Kasumi-1 (cell line): ENCODE data around the gene FITM2.
"Not testable (repeated sequence)": the region's sequence is repeated elsewhere in the genome, so short reads cannot be mapped to it uniquely, and the experiment has no call there.

Source experiments
- DNase-seq, 2 experiments: peaks; one replicate each; lab custom pipeline; 2025; lab: John Stamatoyannopoulos, UW

Gene FITM2

DNA sequence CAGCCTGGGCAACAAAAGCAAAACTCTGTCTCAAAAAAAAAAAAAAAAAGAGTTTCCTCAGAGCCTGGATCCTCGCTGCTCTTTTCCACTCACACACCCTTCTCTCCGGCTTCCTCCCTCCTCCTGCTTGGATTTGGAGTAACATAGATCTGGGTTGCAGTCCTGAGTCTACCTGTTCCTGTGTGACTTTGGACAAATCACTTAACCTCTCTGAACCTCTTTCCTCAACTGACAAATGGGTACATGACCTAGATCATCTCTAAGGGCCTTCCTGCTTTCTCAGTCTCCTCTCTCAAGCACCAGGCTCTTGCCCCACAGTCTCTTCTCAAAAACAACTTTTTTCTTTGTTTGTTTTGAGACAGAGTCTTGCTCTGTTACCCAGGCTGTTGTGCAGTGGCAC lies 20.2 kb upstream of the FITM2 start:
- no peak for DNase-seq

DNA sequence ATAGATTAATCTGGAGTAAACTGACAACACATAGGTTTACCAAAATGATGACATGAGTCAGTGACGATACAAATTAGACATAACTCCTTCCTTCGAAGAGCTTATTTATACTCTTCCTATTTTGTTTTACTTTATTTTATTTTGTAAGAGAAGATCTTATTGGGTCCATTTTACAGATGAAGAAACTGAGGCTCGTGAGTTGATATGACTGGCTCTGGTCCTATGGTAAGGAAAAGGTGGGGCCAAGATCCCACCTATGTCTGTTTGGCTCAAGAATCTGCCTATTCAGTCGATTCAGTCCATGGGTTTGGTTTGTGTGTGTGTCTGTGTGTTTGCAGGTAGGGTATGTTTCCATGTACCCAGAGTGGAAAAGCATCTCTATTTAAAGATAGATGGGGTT lies 17.4 kb upstream of the FITM2 start:
- no peak for DNase-seq

DNA sequence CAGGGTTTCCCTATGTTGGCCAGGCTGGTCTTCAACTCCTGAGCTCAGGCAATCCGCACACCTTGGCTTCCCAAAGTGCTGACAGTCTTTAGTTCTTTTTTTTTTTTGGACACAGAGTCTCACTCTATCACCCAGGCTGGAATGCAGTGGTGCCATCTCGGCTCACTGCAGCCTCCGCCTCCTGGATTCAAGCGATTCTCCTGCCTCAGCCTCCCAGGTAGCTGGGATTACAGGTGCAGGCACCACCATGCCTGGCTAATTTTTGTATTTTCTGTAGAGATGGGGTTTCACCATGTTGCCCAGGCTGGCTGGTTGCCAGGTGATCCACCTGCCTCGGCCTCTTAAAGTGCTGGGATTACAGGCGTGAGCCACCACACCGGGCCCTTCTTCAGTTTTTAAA lies 16.7 kb upstream of the FITM2 start:
- not testable (repeated sequence) for DNase-seq

DNA sequence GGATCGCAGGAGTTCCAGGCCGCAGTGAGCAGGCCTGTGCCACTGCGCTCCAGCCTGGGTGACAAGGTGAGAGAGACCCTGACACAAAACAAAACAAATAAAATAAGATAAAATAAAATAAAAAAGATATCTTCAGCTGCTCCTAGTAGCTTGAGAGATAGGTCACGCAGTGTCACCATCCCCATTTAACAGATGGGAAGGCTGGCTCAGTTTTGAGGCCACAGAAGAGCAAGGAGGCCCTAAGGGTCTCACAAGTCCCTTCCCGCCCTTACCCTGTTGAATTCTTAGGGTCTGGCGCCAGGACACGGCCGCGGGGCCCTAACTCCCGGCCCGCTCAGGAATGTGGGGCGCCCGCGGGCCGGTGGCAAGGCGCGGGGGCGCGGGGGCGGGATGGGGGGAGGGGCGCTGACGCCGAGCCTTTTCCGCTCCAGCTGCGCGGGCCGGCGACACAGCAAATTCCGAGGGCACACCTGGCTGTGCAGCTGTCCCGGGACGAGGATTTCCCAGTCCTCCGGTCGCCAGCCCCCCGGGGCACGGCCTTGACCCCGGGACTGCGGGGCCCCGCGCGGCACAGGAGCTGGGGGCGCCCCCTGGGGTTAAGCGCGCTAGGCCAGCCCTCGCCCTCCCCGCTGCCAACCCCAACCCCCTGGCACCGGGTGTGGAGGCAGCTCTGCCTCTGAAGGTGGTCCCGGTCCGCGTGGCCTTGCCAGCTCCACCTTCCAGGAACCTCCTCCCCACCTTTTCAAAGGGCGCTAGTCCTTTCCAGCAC lies 15.6 kb upstream of the FITM2 start:
- DNase-seq = no peak

DNA sequence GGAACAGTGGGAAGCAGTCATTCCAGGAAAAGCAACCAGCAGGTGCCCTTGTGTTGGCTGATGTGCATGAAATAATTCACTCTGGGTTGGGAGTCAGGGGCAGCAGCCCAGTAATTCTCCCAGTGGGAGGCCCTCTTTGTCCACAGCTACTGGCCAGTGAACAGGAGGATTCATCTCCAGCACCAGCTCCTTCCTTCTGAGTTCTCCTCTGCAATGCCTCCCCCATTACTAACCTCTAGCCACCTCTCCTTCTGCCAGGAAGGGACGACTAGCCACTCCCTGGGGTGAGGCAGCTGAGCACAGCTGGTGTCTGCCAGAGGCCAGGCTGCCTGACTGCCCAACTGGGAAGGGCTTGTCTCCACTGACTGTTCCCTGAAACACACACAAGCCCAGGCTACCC lies 13.3 kb upstream of the FITM2 start:
- no peak for DNase-seq

DNA sequence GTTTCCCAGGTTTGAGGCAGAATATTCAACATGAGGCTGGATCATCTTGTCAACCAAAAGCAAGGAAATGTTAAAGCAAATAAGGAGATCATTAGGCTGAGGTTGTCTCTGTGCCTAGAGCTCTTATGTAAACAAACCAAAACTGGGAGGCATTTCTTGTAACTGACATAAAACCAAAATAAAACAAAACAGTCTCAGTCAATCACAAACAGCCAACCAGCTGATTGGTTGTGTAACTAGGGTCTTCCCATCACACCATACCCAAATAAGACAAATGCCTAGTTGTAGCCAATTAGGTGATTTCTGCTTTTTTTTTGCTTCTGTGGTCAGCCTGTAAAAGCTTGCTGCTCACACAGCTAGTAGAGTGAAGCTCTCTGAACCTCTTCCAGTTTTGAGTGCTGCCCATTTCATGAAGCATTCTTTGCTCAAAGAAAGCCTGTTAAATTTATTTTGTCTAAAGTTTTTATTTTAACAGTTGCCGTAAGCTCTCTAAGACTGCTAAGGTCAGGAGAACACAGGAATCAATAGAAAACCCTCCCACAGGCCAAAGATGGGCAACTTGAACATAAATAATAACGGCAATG lies 8.9 kb upstream of the FITM2 start:
- DNase-seq = no peak

DNA sequence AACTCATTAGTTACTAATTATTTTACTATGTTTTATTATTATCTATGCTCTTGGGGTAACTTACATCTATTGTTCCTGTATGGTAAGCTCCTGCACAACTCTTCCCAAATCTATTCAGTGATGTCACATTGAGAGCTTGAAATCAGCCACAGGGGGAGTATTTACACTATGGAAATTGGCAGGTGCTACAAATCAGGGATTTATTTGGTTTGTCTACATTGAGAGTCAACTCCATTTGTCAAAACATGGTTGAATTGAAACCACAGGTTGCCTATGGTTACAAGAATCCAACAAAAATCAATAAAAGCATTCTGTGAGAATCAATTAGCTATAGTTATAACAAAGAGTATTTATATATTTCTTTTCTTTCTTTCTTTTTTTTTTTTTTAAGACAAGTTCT lies 3.9 kb upstream of the FITM2 start:
- DNase-seq = no peak

DNA sequence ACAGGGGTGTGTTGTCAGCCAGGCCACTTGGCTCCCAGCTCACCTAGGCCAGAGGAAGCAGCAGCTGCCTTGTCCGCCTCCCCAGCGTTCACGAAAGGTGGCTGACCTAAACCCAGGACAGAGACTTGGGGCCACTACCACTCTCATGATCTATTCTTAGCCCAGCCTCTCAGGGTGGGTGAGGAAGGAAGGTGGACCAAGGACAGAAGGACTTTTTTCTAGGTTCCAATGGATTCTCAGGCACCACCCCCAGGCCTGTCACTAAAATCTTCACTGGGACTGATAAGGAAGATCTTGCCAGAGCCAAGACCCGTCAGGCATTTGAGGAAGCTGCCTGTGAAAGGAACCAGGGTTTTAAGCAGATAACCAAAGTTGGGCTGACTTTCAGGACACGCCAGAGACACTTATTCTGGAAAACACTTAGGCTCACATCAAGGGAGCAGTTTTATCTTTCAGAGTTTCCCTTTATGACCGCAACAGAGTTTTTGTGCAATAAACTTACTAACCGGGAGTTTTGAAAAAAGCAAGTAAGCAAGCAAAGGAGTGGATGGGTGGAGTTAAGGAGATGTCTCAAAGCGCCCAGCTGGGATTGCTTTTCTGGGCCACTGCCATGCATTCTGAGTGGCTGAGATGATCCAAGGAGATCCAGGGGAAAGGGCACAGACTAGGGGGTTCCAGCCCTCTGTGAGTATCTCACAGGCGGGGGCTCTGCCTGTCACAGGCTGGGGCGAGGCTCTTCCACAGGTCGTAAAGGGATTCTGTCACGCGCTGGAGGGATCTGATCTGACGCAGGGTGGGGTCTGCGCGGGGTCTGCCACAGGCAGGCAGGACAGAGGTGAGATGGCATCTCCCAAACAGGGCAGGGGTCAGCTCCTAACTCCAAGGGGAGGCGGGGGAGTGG lies 989 bp downstream of the FITM2 start:
- peak; percentile 14 to 47 for DNase-seq

DNA sequence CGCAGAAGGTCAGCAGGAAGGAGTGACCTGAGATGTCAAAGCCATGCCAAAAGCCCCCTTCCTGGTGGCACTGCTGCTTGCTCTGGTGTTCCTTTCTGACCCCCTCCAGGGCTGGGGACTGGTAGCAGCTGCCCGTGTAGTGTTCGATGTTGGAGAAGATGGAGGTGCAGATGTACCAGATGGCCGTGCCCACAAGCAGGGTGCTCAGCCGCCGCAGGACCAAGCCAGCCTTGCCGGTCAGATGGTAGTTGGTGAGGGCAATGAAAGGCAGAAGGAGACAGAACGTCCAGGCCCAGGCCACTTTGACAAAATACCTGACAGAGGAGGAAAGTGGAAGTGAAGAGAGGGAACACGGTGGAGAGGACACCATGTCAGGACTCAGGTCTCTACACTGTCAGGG lies 4.1 kb downstream of the FITM2 start:
- no peak for DNase-seq

DNA sequence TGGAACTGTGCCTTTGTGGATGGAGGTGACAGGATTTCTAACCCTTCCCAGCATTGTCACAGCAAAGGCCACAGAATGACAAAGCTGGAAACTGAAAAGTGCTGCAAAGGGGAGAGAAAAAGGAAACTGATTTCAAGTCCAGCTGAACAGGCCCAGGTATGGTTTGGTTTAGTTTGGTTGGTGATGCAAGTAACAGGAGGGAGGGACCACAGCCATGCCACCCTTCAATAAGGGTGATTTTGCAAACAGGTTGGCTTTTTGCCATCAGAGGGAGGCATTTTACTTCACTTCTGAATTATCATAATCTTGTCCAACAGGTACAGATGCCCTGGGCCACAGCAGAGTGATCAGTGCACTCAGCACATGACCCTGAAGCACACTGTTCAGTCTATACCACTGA lies 6.6 kb downstream of the FITM2 start:
- DNase-seq = no peak

DNA sequence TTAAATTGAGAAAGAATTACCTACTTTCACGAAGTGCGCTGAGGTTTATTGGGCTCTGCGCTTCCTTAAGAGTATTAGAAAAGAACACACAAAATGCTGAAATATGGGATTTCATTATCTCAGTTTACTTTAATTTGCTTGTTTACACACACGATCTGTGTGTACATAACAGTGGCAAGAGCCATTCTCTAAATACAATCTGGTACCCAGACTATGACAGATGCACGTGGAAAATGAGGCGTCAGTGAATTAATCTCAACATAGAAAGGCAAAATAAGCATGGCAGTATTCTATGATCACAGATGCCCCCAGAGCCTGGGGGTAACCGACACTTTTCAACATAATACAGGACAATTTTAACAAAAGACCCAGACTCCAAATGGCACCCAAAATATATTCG lies 8.3 kb downstream of the FITM2 start:
- no peak for DNase-seq

DNA sequence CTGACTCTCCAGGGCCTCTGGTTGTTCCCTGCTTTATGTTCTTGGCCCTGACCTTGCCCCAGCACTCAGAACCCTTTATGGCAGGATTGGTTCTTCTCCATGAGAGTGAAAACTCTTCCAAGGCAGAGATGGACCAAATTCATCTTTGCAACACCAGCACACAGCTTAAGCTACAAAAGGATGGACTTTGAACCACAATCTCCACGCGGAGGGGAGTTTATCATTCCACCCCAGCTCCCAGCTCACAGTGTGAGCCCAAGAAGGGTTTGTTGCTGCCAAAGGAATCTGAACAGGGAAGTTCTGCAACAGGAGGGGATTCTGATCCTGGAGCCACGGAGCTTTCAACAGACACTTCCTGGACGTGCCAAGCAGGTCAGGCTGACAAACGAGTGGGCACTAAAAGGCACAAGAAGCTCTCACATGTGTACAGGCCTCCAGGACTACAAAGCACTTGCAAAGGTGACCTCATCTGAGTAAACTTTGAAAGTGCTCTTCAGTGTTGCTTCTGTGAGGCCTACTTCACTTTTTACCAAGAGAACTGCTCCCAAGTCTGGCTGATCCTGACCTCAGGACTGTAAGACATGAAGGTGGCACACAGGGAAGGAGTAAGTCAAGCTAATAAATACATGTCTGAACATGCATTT lies 8.9 kb downstream of the FITM2 start:
- no peak for DNase-seq

DNA sequence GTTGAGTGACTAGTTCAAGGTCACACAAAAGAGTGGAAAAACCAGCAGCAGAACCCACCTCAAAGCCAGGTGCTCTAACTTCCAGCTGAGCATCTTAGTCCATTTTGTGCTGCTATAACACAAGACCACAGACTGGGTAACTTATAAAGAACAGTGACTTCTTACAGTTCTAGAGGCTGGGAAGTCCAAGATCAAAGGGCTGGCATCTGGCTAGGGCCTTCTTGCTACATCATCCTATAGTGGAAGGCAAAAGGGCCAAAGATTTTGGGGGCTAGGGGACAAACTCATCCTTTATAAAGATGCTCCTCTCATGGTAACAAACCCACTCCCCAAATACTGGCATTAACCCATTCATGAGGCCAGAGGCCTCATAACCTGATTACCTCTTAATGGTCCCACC lies 9.7 kb downstream of the FITM2 start:
- no peak for DNase-seq

DNA sequence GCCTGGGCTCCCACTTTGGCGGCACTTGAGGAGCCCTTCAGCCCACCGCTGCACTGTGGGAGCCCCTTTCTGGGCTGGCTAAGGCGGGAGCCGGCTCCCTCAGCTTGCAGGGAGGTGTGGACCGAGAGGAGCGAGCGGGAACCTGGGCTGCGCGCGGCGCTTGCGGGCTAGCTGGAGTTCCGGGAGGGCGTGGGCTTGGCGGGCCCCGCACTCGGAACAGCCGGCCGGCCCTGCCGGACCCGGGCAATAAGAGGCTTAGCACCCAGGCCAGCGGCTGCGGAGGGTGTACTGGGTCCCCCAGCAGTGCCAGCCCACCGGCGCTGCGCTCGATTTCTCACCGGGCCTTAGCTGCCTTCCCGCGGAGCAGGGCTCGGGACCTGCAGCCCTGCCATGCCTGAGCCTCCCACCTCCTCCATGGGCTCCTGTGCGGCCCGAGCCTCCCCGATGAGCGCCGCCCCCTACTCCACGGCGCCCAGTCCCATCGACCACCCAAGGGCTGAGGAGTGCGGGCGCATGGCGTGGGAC lies 11.9 kb downstream of the FITM2 start:
- DNase-seq = not testable (repeated sequence)

DNA sequence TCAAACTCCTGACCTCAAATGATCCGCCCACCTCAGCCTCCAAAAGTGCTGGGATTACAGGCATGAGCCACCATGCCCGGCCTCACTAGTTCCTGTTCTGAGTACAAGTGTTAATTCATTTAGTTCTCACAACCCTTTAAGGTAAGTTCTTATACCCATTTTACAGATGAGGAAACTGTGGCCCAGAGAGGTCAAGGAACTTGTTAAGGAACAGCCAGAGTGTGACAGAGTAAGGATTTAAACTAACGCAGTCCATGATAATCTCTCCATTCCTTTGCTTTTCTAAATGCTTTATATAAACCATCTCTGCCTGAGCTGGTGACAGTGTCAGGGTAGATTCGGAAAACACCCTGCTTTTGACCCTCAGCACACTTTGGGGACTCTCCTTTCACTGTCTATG lies 13.3 kb downstream of the FITM2 start:
- no peak for DNase-seq

DNA sequence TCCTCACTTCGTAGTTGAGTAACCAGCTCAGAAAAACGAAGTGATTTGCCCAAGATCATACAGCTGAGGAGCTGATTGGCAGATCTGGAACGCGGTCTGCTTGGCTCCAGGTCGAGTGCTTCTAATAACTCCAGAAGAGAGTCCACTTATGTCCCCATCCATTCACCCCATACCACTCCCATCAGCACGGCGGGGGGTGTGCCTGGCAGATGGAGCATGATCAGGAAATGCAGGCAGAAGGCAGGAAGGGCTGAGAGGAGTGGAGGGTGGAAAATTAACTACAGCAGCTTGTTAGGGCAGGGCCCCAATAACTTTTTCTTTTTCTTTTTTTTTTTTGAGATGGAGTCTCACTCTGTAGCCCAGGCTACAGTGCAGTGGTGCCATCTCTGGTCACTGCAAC lies 15.0 kb downstream of the FITM2 start:
- DNase-seq = no peak

DNA sequence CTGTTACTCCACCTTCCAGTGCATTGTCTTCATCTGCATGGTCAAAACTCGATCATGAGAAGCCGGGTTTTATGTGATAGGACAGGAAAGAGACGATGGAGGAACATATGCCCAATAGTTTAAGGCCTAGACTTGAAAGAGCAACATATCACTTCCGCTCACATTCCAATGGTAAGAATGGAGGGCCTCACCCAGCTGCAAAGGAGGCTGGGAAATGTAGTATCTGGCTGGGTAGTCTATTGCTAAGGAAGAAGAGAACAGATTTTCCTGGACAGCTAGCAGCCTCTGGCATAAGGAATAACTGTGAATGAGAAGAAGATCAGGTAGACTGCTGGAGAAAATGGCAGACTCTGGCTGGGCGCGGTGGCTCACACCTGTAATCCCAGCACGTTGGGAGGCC lies 19.2 kb downstream of the FITM2 start:
- no peak for DNase-seq

DNA sequence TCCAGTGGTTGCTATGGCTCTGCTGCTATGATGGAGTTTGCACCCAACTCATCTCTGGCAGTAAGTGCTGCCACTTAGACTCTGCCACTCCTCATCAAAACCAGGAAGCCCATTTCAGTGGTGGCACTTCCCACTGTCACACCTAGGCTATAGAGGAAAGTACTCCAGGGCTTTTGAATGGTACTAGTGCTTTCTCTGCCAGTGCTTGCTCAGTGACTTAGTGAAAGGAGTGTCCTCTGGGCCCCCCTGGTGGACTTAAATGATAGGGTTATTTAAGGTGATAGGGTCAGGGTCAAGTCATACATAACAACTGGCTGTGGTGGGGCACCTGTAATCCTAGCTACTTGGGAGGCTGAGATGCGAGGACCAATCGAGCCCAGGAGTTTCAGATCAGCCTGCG lies 22.8 kb downstream of the FITM2 start:
- DNase-seq = no peak

DNA sequence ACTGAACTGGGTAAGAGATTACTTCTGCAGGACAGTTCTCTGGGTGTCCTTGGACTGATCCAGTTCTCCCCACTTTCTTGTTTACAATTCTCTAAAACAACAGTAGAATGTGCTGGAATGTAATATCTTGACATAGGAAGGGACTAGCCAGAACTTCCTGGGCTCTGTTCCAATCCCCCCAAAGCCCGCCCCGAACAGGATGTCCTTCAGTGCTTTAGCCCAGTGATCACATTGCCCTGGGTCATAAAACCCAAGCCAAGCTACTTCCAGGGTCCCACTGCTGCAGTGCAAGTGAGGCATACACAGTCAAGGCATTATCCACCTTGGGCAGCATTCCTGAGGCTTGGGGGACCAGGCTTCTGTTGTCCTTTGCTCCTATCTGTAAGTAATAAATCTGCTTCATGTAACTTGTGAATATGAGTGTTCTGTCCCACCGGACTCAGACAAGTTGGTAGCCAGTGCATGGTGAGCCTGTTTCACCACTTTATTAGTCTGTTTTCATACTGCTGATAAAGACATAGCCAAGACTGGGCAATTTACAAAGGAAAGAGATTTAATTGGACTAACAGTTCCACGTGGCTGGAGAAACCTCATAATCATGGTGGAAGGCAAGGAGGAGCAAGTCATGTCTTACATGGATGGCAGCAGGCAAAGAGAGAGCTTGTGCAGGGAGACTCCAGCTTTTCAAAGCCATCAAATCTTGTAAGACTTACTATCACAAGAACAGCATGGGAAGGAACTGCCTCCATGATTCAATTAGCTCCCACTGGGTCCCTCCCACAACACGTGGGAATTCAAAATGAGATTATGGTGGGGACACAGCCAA lies 23.5 kb downstream of the FITM2 start:
- DNase-seq = no peak

DNA sequence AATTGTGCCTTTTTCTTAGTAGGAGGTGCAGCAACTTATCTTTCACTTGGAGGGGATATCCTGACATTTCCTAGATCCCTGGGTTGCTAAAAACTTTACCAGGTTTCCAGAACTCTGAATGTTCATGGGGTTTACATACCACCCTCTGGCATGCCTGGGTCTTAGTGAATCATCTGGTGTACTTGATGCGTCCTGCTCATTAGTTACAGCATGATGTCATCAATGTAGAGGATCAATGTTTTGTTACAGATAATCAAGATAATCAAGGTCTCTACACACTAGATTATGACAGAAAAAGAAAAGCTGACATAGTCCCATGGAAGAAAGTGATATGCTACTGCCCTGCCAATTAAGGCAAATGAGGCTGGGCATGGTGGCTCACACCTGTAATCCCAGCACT lies 27.0 kb downstream of the FITM2 start:
- no peak for DNase-seq

DNA sequence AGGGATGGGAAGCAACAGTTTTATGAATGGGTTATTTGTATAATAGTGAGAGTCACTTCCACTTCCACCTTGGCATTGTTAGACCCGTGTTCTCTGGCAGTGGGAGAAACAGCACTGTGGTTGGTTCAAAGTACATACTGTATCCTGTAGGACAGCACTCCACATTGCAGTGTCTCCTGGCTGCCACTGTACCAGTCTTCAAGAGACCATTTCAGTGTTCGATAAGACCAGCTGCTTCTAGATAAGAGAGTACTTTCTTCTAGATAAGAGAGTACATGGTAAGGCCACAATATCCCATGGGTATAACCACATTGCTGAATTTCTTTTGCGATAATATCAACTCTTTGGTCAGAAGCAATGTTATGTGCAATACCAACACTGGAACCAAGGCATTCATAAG lies 28.8 kb downstream of the FITM2 start:
- no peak for DNase-seq
